Psoas muscle (tissue), 8 donors: ENCODE measurements around the gene SMURF1. TPM values are rescaled to one million over a fixed set of nuclear protein-coding genes. Genes with fewer than 3 reads are reported as not detected.

ENCODE experiments used
- ATAC-seq, 4 donors: fragments of 200-7000 bp; cut with Tn5 transposase; one replicate each; pipeline ENCODE4 v1.9.1; 2020; ENCODE audit warnings: moderate library complexity in 3 of 4, mild to moderate bottlenecking in 2 of 4
- DNase-seq, 2 donors: peaks; one replicate each; pipeline ENCODE4 v3.0.0-alpha.2; 2020
- H3K27ac ChIP-seq: fragments of 200-600 bp; one replicate; pipeline ENCODE4 v1.8.0; 2022
- H3K27me3 ChIP-seq, 3 donors: fragments of 200-600 bp in 1 of 3; one replicate each; pipeline versions ENCODE4 v1.6.1 to v1.8.0; 2013 to 2022; ENCODE audit warnings: low read length in 2 of 3, mild to moderate bottlenecking in 2 of 3, moderate library complexity in 1 of 3; ENCODE audit not compliant: insufficient read depth in 3 of 3
- H3K36me3 ChIP-seq, 2 donors: fragments of 200-600 bp in 1 of 2; one replicate each; pipeline versions ENCODE4 v1.6.1 to v1.8.0; 2013 to 2022; ENCODE audit warnings: low read depth in 1 of 2, mild to moderate bottlenecking in 1 of 2, moderate library complexity in 1 of 2; ENCODE audit not compliant: insufficient read depth in 1 of 2
- H3K4me1 ChIP-seq: fragments of 200-600 bp; one replicate; pipeline ENCODE4 v1.8.0; 2022
- H3K4me3 ChIP-seq: fragments of 200-600 bp; one replicate; pipeline ENCODE4 v1.8.0; 2022; ENCODE audit warnings: mild to moderate bottlenecking
- H3K9me3 ChIP-seq: fragments of 200-600 bp; one replicate; pipeline ENCODE4 v1.8.0; 2022
- CTCF ChIP-seq: fragments of 200-600 bp; IDR thresholded peaks from one replicate; pipeline ENCODE4 v1.8.0; 2022; ENCODE audit warnings: antibody characterized with exemption
- WGBS, 3 donors: extraction: QIAGEN DNeasy Blood & Tissue Kit; methylation state at CpG; one replicate each; pipeline versions ENCODE4 v1.1.6 to v1.1.7; 2013; 5-methylcytosine and 5-hydroxymethylcytosine counted together
- intact Hi-C, 2 donors: fragments of 100-400 bp; cut with DNase I; formaldehyde crosslinking; loops; one replicate each; pipeline versions ENCODE4 v1.11.0 to v1.14.2; 2022
- polyA plus RNA-seq, 3 donors: library from polyadenylated mRNA; stranded (reverse); fragments of 200-250 nt; gene quantifications; one replicate each; pipeline ENCODE4 v1.2.3, GENCODE V29; 2013
- total RNA-seq, 4 donors: library from RNA; stranded (reverse); fragmentation: NEBNext Ultra II Directional in 2 of 4; extraction: Animal tissue kit (Norgen Biotek cat#: 25700) in 2 of 4; gene quantifications; one replicate each; pipeline versions ENCODE4 v1.2.1 to v1.2.4, GENCODE V29; 2021 to 2023
- donor health status: healthy with polysubstance abuse.
- donor health status: DM: no; HTN: no; CAD: no; lungs with moderate emphysema.
- donor health status: Bipolar disorder and iron deficiency.
- donor health status: healthy.
- donor health status: DM: yes; HTN: yes; CAD: no.
- donor health status: DM: no; HTN: no; CAD: no.
- donor health status: DM: no; HTN: no; CAD: no.
- donor health status: DM: yes; HTN: yes; CAD: no.

SMURF1 gene
- total and polyA plus RNA-seq, 7 donors, result 5.8 to 16.9 (median 10.2) TPM

GRCh38 chr7:99072126-99072525, 71.8 kb downstream of the SMURF1 start:
- H3K9me3 ChIP-seq, result no peaks in the 10 kb centered on the region
- intact Hi-C loops, result loop anchor here in 1 of 2 donors (10.0 kb wide), 1 partner anchor 53 kb away; no protein-coding TSS in a partner anchor
- no peak overlapping the region for H3K4me3 ChIP-seq
- DNase-seq (no peak), ATAC-seq (no peak)
- no peaks in the 10 kb centered on the region for H3K36me3 ChIP-seq
- H3K27ac ChIP-seq, result peak overlapping the region; percentile 33
- H3K4me1 ChIP-seq, result peaks cover 27% of the 10 kb centered on the region
- H3K27me3 ChIP-seq, result no peaks in the 10 kb centered on the region
- WGBS, 3 donors, result 89 to 91% (median 90%) methylated on average over 7 of the region's 7 CpGs
- TF ChIP-seq CTCF, result no peak

GRCh38 chr7:99070361-99070760, 73.5 kb downstream of the SMURF1 start:
- H3K9me3 ChIP-seq, result no peaks in the 10 kb centered on the region
- peaks cover 23% of the 10 kb centered on the region for H3K4me1 ChIP-seq
- DNase-seq, result no peak
- no peaks in the 10 kb centered on the region for H3K27me3 ChIP-seq
- no peak for ATAC-seq
- intact Hi-C loops, result loop anchor here in 1 of 2 donors (10.0 kb wide), 1 partner anchor 54 kb away; no protein-coding TSS in a partner anchor
- H3K36me3 ChIP-seq, result no peaks in the 10 kb centered on the region
- peak overlapping the region; percentile 23 for H3K27ac ChIP-seq
- no peak for TF ChIP-seq CTCF
- WGBS, 3 donors, result 85 to 91% (median 85%) methylated on average over 3 of the region's 3 CpGs
- H3K4me3 ChIP-seq, result no peak overlapping the region

- H3K4me1 ChIP-seq, result no peaks in the 10 kb centered on the region
- DNase-seq (no peak), ATAC-seq (no peak)
- no peak overlapping the region for H3K4me3 ChIP-seq
- intact Hi-C loops, result no loop called here
- 78 to 83% (median 81%) methylated on average over 6 of the region's 6 CpGs for WGBS, 3 donors
- no peak for TF ChIP-seq CTCF
- H3K27ac ChIP-seq, result no peak overlapping the region
- no peaks in the 10 kb centered on the region for H3K27me3 ChIP-seq
- H3K36me3 ChIP-seq, result peaks cover 3 to 46% of the 10 kb centered on the region in 2 donors
- H3K9me3 ChIP-seq, result no peaks in the 10 kb centered on the region
Measured at GRCh38 chr7:99061001-99061776, 82.7 kb downstream of the SMURF1 start.

GRCh38 chr7:99054781-99055180, 89.1 kb downstream of the SMURF1 start:
- no peaks in the 10 kb centered on the region for H3K27me3 ChIP-seq
- TF ChIP-seq CTCF, result no peak
- ATAC-seq, result no peak
- DNase-seq, result no peak
- no peaks in the 10 kb centered on the region for H3K4me1 ChIP-seq
- H3K36me3 ChIP-seq, result peaks cover 5 to 95% of the 10 kb centered on the region in 2 donors
- intact Hi-C loops, result no loop called here
- no peak overlapping the region for H3K27ac ChIP-seq
- no peak overlapping the region for H3K4me3 ChIP-seq
- WGBS, 3 donors, result 95 to 98% (median 95%) methylated on average over 9 of the region's 9 CpGs
- H3K9me3 ChIP-seq, result no peaks in the 10 kb centered on the region
